ES-I3 (cell line): ENCODE results near the gene SERHL2.
A peak's percentile ranks its signal among the peaks of the same experiment; 100 is the strongest.
"Not testable (repeated sequence)": the region's sequence is repeated elsewhere in the genome, so short reads cannot be mapped to it uniquely, and the experiment has no call there.

Experiments used
- H3K36me3 ChIP-seq: 2 replicates; pipeline ENCODE4 v1.6.1; 2013; ENCODE audit warnings: mild to moderate bottlenecking, low read length, control low read depth, moderate library complexity; ENCODE audit not compliant: insufficient read depth
- H3K4me1 ChIP-seq: 2 replicates; pipeline ENCODE4 v1.6.1; 2013; ENCODE audit warnings: mild to moderate bottlenecking, control low read depth, low read length; ENCODE audit not compliant: insufficient read depth
- H3K9ac ChIP-seq: 2 replicates; pipeline ENCODE4 v1.6.1; 2013; ENCODE audit warnings: low read depth, mild to moderate bottlenecking, low read length, moderate library complexity
- H3K9me3 ChIP-seq: 2 replicates; pipeline ENCODE4 v1.6.1; 2013; ENCODE audit warnings: mild to moderate bottlenecking, low read length, moderate library complexity; ENCODE audit not compliant: control insufficient read depth, insufficient read depth

Gene SERHL2, protein sequence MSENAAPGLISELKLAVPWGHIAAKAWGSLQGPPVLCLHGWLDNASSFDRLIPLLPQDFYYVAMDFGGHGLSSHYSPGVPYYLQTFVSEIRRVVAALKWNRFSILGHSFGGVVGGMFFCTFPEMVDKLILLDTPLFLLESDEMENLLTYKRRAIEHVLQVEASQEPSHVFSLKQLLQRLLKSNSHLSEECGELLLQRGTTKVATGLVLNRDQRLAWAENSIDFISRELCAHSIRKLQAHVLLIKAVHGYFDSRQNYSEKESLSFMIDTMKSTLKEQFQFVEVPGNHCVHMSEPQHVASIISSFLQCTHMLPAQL

DNA sequence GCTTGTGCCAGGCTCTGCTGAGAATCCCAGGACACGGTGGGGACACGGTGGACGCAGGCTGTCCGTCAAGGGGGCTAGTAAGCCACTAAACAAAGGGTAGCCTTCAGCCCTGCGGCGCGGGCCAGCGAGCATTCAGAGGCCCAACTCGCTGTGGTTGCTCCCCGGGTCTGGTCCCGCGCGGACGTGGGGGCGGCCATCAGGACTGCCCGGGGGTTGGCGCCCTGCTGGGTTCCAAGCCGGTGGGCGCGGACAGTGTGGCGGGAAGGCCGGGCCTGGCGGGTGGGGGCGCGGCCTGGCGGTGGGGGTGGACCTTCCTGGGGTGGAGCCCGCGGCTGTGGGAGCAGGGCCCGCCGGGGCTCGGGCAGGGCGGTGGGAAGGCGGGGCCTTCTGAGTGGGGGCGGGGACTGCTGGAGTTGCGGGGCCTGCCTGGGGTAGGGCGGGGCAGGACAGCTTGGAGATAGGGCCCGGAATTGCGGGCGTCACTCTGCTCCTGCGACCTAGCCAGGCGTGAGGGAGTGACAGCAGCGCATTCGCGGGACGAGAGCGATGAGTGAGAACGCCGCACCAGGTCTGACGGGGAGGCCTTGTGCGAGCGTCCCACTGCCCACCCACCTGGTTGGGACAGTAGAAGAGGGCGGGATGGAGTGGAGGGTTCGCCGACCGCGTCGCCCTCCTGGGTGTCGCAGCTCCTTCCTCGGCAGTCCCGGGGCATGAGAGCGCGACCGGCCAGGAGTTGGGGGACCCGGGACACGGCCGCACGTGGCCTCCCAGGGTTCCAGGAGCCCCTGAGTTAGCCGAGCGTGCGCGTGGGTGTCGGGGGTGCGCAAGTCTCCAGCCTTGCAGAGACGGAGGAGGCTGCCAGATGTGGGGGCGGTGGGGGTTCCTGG, at the start of gene SERHL2:
Gene SERHL2 (plus strand): TSS at position 482 of the 887 bp plus-strand sequence. CDS start 65 bp downstream, at position 547.
- peaks cover 9% of the 10 kb centered on the region for H3K4me1 ChIP-seq
- H3K9ac ChIP-seq: peak within 1 kb of the TSS; percentile 57; the same call in 1 of the 2 replicates
- H3K36me3 ChIP-seq: no peaks in the 10 kb centered on the region
- no peaks in the 10 kb centered on the region for H3K9me3 ChIP-seq

DNA sequence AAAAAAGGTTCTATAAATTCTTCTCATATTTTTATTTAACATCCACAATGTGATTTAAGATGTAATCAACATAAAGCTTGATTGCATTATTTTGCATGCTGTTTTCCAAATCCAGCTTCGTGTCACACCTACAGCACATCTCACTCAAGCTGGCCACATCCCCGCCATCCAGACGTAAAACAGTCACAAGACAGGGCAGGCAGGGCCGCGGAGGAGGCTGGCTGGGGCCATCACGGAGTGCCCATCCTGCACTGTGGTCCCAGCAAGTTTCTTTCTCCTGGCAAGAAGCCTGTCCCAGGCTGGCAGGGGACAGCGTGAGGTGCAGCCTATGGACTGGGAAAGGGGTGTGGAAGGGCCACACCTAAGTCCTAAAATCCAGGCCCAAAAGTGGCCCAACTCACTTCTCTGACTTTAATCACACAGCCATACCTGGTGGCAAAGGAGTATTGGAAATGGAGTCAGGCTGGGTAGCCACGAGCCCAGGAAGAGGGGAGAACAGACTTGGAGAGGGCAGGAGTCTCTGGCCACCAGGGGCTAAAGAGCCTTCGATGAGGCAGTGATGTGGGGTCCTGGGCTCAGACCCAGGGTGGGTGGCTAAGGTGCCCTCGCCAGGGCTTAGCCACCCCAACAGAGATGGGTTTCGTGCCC, 45.3 kb upstream of the SERHL2 start:
- not testable (repeated sequence) for H3K9ac ChIP-seq, H3K36me3 ChIP-seq, H3K4me1 ChIP-seq, H3K9me3 ChIP-seq

DNA sequence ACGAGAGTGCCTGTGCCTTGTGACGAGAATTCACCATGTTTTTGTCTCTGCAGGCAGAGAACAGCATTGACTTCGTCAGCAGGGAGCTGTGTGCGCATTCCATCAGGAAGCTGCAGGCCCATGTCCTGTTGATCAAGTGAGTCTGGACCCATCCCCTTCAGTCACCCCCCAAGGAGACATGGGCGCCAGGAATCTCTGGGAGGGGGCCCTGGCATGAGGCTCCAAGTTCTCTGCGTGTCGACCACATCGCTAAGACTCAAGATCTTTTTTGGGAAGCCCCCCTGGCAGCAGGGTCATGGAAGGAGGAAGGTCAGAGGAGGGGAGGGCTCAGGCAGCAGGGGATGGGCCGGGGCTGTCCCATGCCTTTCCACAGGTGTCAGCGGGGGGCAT, 44.8 kb upstream of the SERHL2 start:
- not testable (repeated sequence) for H3K4me1 ChIP-seq

DNA sequence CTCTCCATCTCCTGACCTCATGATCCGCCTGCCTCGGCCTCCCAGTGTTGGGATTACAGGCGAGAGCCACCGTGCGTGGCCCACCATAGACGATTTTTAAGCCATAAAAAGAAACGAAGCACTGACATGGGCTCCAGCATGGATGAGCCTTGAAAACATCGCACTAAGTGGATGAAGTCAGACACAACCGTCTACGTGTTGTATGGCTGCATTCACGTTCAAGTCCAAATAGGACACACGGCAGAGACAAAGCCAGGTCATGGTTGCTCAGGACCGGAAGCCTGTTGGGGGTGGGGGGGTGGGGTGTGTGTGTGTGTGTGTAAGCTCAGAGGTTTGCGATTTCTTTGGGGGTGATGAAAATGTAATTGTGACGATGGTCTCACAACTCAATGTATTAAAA, 44.2 kb upstream of the SERHL2 start:
- Histone ChIP-seq H3K36me3 (no peaks in the 10 kb centered on the region; the same call in 1 of the 2 replicates), H3K9me3 (no peaks in the 10 kb centered on the region), H3K4me1 (no peaks in the 10 kb centered on the region), H3K9ac (no peak overlapping the region)

More for the DNA sequence above, 44.8 kb upstream of the SERHL2 start:
- H3K36me3 ChIP-seq, H3K9ac ChIP-seq, H3K9me3 ChIP-seq: not testable (repeated sequence)

DNA sequence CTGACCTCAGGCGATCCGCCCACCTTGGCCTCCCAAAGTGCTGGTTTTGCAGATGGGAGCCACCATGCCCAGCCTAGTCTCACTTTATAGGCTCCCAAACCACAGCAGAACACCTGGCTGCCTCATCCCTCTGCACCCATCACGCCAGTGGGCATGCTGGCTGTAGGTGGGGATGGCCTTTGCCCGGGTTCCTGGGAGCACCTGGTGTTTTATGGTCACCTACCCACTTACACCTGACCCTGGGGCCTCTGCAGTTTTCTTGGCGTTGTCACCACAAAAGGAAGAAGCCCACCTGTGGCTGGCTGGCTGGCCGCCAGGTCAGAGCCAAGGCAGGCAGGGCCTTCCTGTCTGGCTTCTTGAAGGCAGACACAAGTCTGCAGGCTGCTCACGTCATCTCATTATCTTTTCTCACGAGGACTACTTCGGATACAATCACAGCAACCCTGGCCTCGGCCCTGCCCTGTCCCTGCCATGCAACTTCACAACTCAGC, 42.3 kb upstream of the SERHL2 start:
- peaks cover 4% of the 10 kb centered on the region; the same call in 1 of the 2 replicates for H3K36me3 ChIP-seq
- H3K4me1 ChIP-seq: no peaks in the 10 kb centered on the region
- no peaks in the 10 kb centered on the region for H3K9me3 ChIP-seq
- no peak overlapping the region for H3K9ac ChIP-seq

DNA sequence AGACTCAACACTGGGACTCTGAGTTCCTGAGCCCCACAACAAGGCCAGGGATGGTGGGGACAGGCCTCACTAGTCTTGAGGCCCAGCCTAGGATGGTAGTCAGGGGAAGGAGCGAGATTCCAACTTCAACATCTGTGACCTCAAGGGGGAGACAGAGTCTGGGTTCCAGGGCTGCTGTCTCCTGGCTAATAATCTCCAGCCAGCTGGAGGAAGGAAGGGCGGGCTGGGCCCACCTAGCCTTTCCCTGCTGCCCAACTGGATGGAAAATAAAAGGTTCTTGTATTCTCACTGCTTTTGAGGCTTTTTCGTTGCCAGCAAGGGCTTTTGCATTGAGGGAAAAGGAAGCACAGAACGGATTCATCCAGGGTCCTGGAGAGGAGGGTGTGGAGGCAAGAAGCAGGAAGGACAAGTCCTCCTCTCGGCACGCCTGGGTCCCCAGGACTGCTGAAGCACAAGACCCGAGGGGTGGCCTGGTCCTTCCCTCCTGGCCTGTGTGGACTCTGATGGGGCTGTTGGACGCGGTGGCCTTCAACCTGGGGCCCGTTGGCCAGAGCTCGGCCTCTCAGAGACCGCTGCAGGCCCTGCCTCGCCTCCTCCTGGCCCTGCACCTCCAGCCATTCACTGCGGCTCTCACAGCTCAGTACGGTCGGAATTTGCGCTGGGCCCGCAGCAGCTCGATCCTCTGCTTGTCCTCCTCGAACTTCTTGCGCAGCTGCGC, 41.3 kb upstream of the SERHL2 start:
- H3K9me3 ChIP-seq, H3K36me3 ChIP-seq, H3K4me1 ChIP-seq, H3K9ac ChIP-seq: not testable (repeated sequence)

DNA sequence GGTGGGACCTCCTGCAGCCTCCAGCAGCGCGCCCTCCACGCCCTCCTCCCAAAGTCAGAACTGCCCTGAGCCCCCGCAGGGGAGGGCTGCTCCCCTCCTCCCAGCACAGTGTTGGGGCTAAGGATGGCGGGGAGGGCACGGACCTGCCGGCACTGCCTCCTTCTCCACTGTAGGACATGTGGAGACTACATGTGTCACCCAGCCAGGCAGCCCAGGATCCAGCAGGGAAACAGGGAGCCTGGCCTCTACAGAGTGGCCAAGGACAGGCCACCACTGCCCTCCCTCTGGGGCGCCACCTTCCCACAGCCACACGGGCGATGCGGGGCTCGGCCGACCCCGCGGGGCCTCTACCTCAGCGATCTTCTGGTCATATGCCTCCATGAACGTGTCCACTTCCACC, 39.4 kb upstream of the SERHL2 start:
- H3K9ac ChIP-seq, H3K4me1 ChIP-seq, H3K9me3 ChIP-seq, H3K36me3 ChIP-seq: not testable (repeated sequence)

DNA sequence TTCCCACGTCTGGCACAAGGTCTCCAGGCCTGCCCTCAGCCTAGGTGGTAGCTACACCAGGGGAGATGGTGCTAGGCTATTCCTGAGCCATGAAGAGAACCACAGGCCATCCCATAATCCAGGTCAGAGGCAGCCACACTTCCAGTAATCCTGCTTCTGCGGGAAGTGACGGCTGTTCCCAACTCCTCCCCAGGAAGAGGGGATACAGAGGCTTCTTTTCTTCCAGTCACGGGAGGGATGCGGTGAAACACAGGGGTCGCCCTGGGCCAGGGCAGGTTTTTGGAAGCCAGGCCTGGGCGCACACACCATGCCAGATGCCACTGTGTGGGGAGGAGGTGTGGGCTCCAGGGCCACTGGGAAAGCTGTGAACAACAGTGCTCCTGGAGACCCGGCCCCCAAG, 38.5 kb upstream of the SERHL2 start:
- not testable (repeated sequence) for H3K9ac ChIP-seq, H3K36me3 ChIP-seq, H3K9me3 ChIP-seq, H3K4me1 ChIP-seq

DNA sequence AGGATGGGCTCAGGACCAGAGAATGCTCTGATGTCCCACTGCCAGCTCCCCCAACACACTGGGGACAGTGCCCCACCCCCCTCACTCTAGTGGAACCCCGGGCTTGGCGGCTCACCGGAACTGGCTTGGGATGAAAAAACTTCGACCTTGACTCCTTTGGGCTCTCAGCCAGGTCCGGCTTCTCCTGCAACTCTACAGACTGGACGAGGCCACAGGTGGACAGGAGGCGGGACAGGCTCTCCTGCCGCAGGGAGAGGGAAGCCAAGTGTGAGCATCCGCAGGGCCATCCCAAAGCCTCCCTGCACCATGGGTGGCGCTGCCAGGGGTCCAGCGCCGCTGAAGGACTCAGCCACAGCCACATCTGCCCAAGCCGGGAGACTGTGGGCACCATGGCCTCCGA, 37.9 kb upstream of the SERHL2 start:
- H3K4me1 ChIP-seq: no peaks in the 10 kb centered on the region
- H3K36me3 ChIP-seq: peaks cover 7% of the 10 kb centered on the region; the same call in 1 of the 2 replicates
- H3K9me3 ChIP-seq: no peaks in the 10 kb centered on the region
- no peak overlapping the region for H3K9ac ChIP-seq

DNA sequence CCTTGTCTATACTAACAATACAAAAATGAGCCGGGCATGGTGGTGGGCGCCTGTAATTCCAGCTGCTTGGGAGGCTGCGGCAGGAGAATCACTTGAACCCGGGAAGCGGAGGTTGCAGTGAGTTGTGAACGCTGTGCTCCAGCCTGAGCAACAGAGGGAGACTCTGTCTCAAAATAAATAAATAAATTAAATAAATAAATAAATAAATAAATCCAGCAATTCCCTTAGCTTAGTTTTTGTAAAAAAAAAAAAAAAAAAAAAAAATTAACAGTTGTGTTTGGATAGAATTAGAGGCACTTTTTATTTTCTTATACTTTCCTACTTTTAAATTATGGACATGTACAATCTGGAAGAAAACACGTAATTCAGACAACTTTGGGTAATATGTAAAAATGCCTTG, 36.7 kb upstream of the SERHL2 start:
- not testable (repeated sequence) for H3K9ac ChIP-seq, H3K4me1 ChIP-seq, H3K36me3 ChIP-seq, H3K9me3 ChIP-seq

DNA sequence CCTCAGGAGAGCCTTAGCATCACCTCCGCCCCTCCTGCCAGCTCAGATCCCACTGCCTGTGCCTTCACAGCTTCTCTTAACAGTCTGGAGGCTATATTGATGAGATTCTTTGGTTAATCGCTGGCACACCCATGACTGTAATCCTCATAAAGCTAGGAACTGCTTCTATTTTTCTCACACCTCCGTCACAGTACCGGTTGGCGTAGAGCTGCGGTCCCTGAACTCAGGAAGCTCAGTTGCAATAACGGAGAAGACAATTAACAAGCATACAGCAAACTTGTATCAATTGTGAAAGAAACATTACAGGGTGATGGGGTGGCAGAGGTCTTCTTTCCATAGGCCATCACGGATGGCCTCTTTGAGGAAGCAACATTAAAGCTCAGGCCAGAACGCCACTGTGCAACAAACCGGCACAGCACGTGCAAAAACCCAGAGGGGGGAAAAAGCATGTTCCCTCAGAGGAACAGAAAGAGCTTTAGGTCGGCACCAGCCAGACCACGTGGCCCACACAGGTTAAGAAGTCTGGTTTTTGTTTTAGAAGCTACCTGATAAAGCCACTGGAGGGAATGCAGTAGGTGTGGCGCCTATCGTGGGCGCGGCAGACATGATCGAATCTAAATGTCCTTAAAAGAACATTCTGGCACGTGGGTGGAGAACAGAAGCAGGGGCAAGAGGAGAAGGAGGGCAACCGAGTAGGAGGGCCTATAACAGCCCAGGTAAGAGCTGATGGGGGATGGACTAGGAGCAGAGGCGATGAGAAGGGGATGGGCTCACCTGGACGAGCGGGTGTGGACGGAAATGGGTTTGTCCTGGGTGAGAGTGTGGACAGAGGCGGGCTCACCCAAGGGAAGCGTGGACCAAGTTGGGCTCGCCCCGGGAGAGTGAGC, 34.9 kb upstream of the SERHL2 start:
- H3K4me1 ChIP-seq, H3K9me3 ChIP-seq, H3K36me3 ChIP-seq: not testable (repeated sequence)
- peak overlapping the region; percentile 87 for H3K9ac ChIP-seq

DNA sequence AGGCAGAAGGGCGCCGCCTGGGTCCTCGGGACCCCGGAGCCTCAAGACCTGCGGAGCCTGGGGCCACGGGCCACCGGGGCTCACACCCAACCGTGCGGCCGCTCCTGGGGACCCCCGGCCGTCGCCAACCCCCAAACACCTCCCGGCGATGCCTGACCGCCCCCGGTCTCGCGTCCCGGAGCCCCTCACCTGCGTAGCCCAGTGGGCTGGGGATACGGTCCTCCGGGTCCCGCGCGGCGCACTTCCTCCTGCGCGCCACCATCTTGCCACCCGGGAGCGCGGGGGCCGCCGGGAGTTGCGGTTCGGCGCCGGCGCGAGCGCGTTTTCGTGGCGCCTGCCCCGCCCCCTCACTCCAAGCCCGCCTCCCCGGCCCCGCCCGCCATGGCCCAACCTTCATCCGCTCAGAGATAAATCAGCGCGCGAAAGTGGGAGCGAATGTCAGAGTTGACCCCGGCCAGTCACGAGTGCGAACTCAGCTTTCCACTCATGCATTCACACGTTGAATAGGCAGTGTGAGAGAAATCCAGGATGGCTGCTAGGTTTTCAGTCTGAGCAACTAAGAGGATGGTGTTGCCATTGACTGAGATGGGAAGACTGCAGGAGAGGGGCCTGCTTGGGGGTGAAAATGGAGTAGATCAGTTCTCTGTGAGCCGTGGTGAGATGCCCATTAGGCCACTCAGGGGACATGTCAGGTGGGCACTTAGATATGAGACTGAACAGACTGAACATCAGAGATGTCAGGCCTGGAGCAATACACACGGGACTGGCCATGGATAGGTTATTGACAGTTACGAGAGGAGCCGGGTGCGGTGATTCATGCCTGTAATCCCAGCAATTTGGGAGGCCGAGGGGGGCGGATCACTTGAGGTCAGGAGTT, 34.0 kb upstream of the SERHL2 start, which contains the start of gene RRP7A:
Gene RRP7A (minus strand): TSS at position 272 of the 877 bp plus-strand sequence. CDS start 10 bp downstream, at position 262.
- H3K9me3 ChIP-seq: no peaks in the 10 kb centered on the region
- H3K36me3 ChIP-seq: 0 out of 2 replicates have a peak, but pooled peaks cover 7% of the 10 kb centered on the region
- peak within 1 kb of the TSS; percentile 87 for H3K9ac ChIP-seq
- no peaks in the 10 kb centered on the region for H3K4me1 ChIP-seq
